Erythroblast (primary cell): ENCODE measurements around the gene TXLNG.

Source experiments
- DNase-seq, 2 experiments: peaks; one replicate each; lab custom pipeline; 2025; lab: John Stamatoyannopoulos, UW
- GATA1 ChIP-seq: IDR thresholded peaks from 2 replicates; pipeline ENCODE4 v1.6.1; 2011; ENCODE audit warnings: low read depth, mild to moderate bottlenecking, control low read depth, low read length, moderate library complexity
- POLR2A ChIP-seq: IDR thresholded peaks from 2 replicates; pipeline ENCODE4 v1.6.1; 2011; ENCODE audit warnings: mild to moderate bottlenecking, low read length

The TXLNG gene

GRCh38 chrX:16838202-16839066 lies 52.2 kb downstream of the TXLNG start:
- DNase-seq = no peak
- TF ChIP-seq POLR2A (no peak), GATA1 (no peak)

- TF ChIP-seq GATA1 = no peak
- TF ChIP-seq POLR2A = no peak
- peak; percentile 44 to 74 for DNase-seq
Measured at GRCh38 chrX:16839219-16839851, 53.1 kb downstream of the TXLNG start.

- peak; percentile 5 to 26 for DNase-seq
- TF ChIP-seq GATA1 (no peak), POLR2A (no peak)
Measured at GRCh38 chrX:16839852-16840460, 53.7 kb downstream of the TXLNG start.

- TF ChIP-seq POLR2A (no peak), GATA1 (no peak)
- no peak for DNase-seq
Measured at GRCh38 chrX:16842684-16843083, 56.4 kb downstream of the TXLNG start.

- TF ChIP-seq POLR2A (no peak), GATA1 (no peak)
- peak; percentile 18 to 38 for DNase-seq
Measured at GRCh38 chrX:16843208-16843909, 57.1 kb downstream of the TXLNG start.

GRCh38 chrX:16845686-16846085 lies 59.4 kb downstream of the TXLNG start:
- DNase-seq = no peak
- TF ChIP-seq GATA1 (no peak), POLR2A (no peak)

GRCh38 chrX:16848541-16848940 lies 62.3 kb downstream of the TXLNG start:
- TF ChIP-seq GATA1 = no peak
- TF ChIP-seq POLR2A = no peak
- DNase-seq = no peak

- TF ChIP-seq POLR2A = no peak
- TF ChIP-seq GATA1 = no peak
- no peak for DNase-seq
Measured at GRCh38 chrX:16851421-16851820, 65.2 kb downstream of the TXLNG start.

- no peak for DNase-seq
- no peak for TF ChIP-seq GATA1
- no peak for TF ChIP-seq POLR2A
Measured at GRCh38 chrX:16851827-16852226, 65.6 kb downstream of the TXLNG start.

- no peak for DNase-seq
Measured at GRCh38 chrX:16852617-16853179, 66.4 kb downstream of the TXLNG start.

GRCh38 chrX:16853537-16853936 lies 67.3 kb downstream of the TXLNG start:
- TF ChIP-seq GATA1 (no peak), POLR2A (no peak)
- no peak for DNase-seq

More at GRCh38 chrX:16852617-16853179, 66.4 kb downstream of the TXLNG start:
- TF ChIP-seq GATA1 (no peak), POLR2A (no peak)

GRCh38 chrX:16855363-16856075 lies 69.3 kb downstream of the TXLNG start:
- TF ChIP-seq POLR2A (no peak), GATA1 (no peak)
- DNase-seq = peak in 1 of 2 experiments; percentile 15

GRCh38 chrX:16856076-16856404 lies 69.8 kb downstream of the TXLNG start:
- DNase-seq = peak; percentile 1 to 40
